Keratinocyte (primary cell): ENCODE results near the gene ZCRB1.

Source experiments
- CTCF ChIP-seq, 3 experiments: IDR thresholded peaks in 1 of 3; conservative IDR thresholded peaks in 1 of 3; optimal IDR thresholded peaks in 1 of 3; 2 replicates in 2 of 3; 3 replicates in 1 of 3; pipeline versions ENCODE3 to v1.5.1; 2011; ENCODE audit warnings: low read length in 3 of 3, mild to moderate bottlenecking in 3 of 3, moderate library complexity in 2 of 3, control low read depth in 1 of 3, inconsistent platforms in 1 of 3; ENCODE audit not compliant: insufficient read depth in 2 of 3; ENCODE audit errors: extremely low read depth in 1 of 3
- EZH2 ChIP-seq: IDR thresholded peaks from one replicate; pipeline ENCODE4 v1.6.1; 2012; ENCODE audit warnings: inconsistent platforms, mild to moderate bottlenecking, low read length, moderate library complexity

GRCh38 chr12:42325653-42326474 lies at the start of gene ZCRB1, which contains the start of gene PPHLN1:
- TF ChIP-seq CTCF (optimal IDR thresholded peaks at IDR 0.05 in 1 of 3, IDR thresholded peaks at IDR 0.05 in 1 of 3, conservative IDR thresholded peaks at IDR 0.05 in 1 of 3; ENCODE audit: extremely low read depth in 1 of 3, insufficient read depth in 2 of 3, low read length in 3 of 3) (no peak), EZH2 (no peak)
